Suppressor macrophage treated with lipopolysaccharide for 1 hour (primary cell): ENCODE results near the gene SOX1.

Experiments
- DNase-seq, 3 donors: peaks; one replicate each; pipeline ENCODE4 v3.0.0-alpha.2; 2020 to 2022

SOX1 gene

GRCh38 chr13:112059457-112060281 lies 7.3 kb upstream of the SOX1 start:
- DNase-seq, result no peak

GRCh38 chr13:112060282-112060830 lies 6.6 kb upstream of the SOX1 start:
- no peak for DNase-seq

GRCh38 chr13:112060899-112061366 lies 6.0 kb upstream of the SOX1 start:
- DNase-seq, result no peak

- no peak for DNase-seq
Measured at GRCh38 chr13:112061367-112062061, 5.4 kb upstream of the SOX1 start.

- no peak for DNase-seq
Measured at GRCh38 chr13:112062072-112062567, 4.8 kb upstream of the SOX1 start.

GRCh38 chr13:112062571-112063570 lies 4.1 kb upstream of the SOX1 start:
- no peak for DNase-seq

GRCh38 chr13:112063807-112064206 lies 3.1 kb upstream of the SOX1 start:
- DNase-seq, result no peak

GRCh38 chr13:112064222-112064621 lies 2.7 kb upstream of the SOX1 start:
- DNase-seq, result no peak

GRCh38 chr13:112065521-112065866 lies 1.5 kb upstream of the SOX1 start:
- no peak for DNase-seq

- DNase-seq, result no peak
Measured at GRCh38 chr13:112065867-112066623, 904 bp upstream of the SOX1 start.

GRCh38 chr13:112066624-112067004 lies 335 bp upstream of the SOX1 start:
- DNase-seq, result peak; percentile 13 to 49 (median 23)

GRCh38 chr13:112067871-112068539 lies 1.1 kb downstream of the SOX1 start:
- DNase-seq, result peak in 2 of 3 donors; percentile 1 to 23

GRCh38 chr13:112068540-112069060 lies 1.7 kb downstream of the SOX1 start:
- DNase-seq, result no peak

- DNase-seq, result no peak
Measured at GRCh38 chr13:112069061-112069844, 2.3 kb downstream of the SOX1 start.

GRCh38 chr13:112069845-112070251 lies 2.9 kb downstream of the SOX1 start:
- DNase-seq, result no peak

- no peak for DNase-seq
Measured at GRCh38 chr13:112071102-112071722, 4.3 kb downstream of the SOX1 start.

- no peak for DNase-seq
Measured at GRCh38 chr13:112071723-112072533, 5.0 kb downstream of the SOX1 start.

- DNase-seq, result no peak
Measured at GRCh38 chr13:112072534-112073244, 5.7 kb downstream of the SOX1 start.
